ENCODE measurements around the gene CNTNAP5.

CNTNAP5 gene

DNA sequence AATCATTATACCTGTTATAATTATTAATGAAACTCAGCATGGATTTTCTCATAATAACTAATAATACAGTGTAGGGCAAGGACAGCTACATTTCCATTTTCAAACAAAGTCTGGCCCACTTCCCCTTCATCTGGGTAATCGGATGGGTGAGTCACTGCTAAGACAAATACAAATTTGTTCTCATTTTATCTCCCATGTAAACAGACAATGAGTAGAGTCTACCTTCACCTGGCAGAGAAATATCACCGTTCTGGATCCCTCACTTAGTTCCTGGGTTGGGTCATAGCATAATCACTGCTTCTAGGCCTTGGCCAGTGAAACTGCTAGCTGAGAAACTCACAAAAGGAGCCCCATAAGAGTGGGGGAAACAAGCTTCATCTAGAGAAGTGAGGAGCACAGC is 9.2 kb downstream of the CNTNAP5 start:
- DNase-seq, result no peak
- Histone ChIP-seq H3K9ac (ENCODE audit: low read length) (no peak overlapping the region), H3K18ac (ENCODE audit: low read length) (no peak overlapping the region), H3K4me3 (ENCODE audit: low read length) (no peak overlapping the region), H3K56ac (ENCODE audit: low read length) (no peak overlapping the region), H2BK5ac (ENCODE audit: low read length) (no peak overlapping the region), H3K4ac (ENCODE audit: low read depth, low read length) (no peak overlapping the region), H3K79me1 (ENCODE audit: low read length) (no peaks in the 10 kb centered on the region), H2BK120ac (ENCODE audit: low read depth, low read length) (no peak overlapping the region), H3K23ac (ENCODE audit: low read length) (no peak overlapping the region), H3K36me3 (ENCODE audit: control insufficient read depth, insufficient read depth, low read length) (no peaks in the 10 kb centered on the region), H3K4me1 (ENCODE audit: control insufficient read depth, low read depth, low read length) (peaks cover 1% of the 10 kb centered on the region), H2AK5ac (ENCODE audit: low read length) (no peak overlapping the region), H3K27me3 (ENCODE audit: insufficient read depth, low read length, poor library complexity) (no peaks in the 10 kb centered on the region), H3K79me2 (ENCODE audit: control insufficient read depth, insufficient read depth, low read length) (no peaks in the 10 kb centered on the region), H4K5ac (ENCODE audit: low read length) (no peak overlapping the region), H3K4me2 (ENCODE audit: low read length) (no peak overlapping the region), H3K27ac (ENCODE audit: low read depth, low read length) (no peak overlapping the region), H2BK15ac (replicated peaks; ENCODE audit: low read depth) (no peak overlapping the region), H4K8ac (ENCODE audit: low read depth, low read length) (no peak overlapping the region)
- WGBS (ENCODE audit: extremely low coverage, insufficient coverage, low lambda C conversion rate), result no CpG with 5 or more reads among the region's 2 CpGs

DNA sequence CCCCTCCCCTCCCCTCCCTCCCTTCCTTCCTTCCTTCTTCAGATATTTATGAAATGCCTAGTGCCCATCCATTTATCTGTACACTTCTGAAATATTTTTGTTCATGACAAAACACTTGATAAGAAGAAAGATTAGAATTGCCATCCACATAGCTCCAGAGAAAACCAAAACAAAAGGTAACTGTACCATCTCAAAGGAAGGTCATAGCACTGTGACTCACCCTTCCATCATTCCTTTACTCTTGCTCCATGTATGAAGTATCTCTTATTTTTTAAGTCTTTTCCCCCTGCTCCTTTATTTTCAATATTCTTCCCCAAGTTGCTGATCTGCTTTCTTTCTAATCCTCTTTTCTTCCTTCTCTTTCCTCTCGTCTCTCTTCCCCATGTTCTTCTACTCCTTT is 9.9 kb downstream of the CNTNAP5 start:
- DNase-seq, result no peak
- Histone ChIP-seq H3K27ac (ENCODE audit: low read depth, low read length) (no peak overlapping the region), H3K23ac (ENCODE audit: low read length) (no peak overlapping the region), H3K4me3 (ENCODE audit: low read length) (no peak overlapping the region), H3K18ac (ENCODE audit: low read length) (no peak overlapping the region), H3K56ac (ENCODE audit: low read length) (no peak overlapping the region), H2BK15ac (replicated peaks; ENCODE audit: low read depth) (no peak overlapping the region), H3K27me3 (ENCODE audit: insufficient read depth, low read length, poor library complexity) (no peaks in the 10 kb centered on the region), H2BK120ac (ENCODE audit: low read depth, low read length) (no peak overlapping the region), H3K79me1 (ENCODE audit: low read length) (no peaks in the 10 kb centered on the region), H3K36me3 (ENCODE audit: control insufficient read depth, insufficient read depth, low read length) (no peaks in the 10 kb centered on the region), H3K4ac (ENCODE audit: low read depth, low read length) (no peak overlapping the region), H3K79me2 (ENCODE audit: control insufficient read depth, insufficient read depth, low read length) (no peaks in the 10 kb centered on the region), H2AK5ac (ENCODE audit: low read length) (no peak overlapping the region), H2BK5ac (ENCODE audit: low read length) (no peak overlapping the region), H3K4me2 (ENCODE audit: low read length) (no peak overlapping the region), H4K5ac (ENCODE audit: low read length) (no peak overlapping the region), H3K4me1 (ENCODE audit: control insufficient read depth, low read depth, low read length) (peaks cover 1% of the 10 kb centered on the region), H3K9ac (ENCODE audit: low read length) (no peak overlapping the region), H4K8ac (ENCODE audit: low read depth, low read length) (no peak overlapping the region)
- WGBS (ENCODE audit: extremely low coverage, insufficient coverage, low lambda C conversion rate), result no CpG with 5 or more reads among the region's 1 CpG

DNA sequence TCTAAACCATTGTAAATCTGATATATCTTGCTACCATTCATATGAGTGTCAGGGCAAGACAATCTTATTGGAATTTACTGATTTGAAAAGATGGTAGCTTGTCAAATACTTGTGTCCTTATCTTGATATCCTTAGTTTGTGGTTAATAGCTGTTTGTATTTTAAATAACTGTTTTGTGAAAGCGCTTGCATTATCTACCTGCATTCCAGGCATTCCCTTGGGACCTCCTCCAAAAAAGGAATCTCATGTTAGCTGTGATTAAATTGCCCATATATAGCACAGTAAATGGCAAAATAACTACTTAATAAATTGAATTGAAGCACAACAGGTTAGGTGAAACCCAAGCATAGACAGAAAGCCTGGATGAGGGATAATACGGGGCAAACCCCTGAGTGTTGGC is 13.9 kb downstream of the CNTNAP5 start:
- H3K27ac ChIP-seq (ENCODE audit: low read depth, low read length), result no peak overlapping the region
- H2AK5ac ChIP-seq (ENCODE audit: low read length), result no peak overlapping the region
- no peaks in the 10 kb centered on the region for H3K79me2 ChIP-seq (ENCODE audit: control insufficient read depth, insufficient read depth, low read length)
- no peak overlapping the region for H3K4ac ChIP-seq (ENCODE audit: low read depth, low read length)
- no peak overlapping the region for H3K4me3 ChIP-seq (ENCODE audit: low read length)
- H3K4me2 ChIP-seq (ENCODE audit: low read length), result no peak overlapping the region
- H3K27me3 ChIP-seq (ENCODE audit: insufficient read depth, low read length, poor library complexity), result no peaks in the 10 kb centered on the region
- H3K56ac ChIP-seq (ENCODE audit: low read length), result no peak overlapping the region
- no peak overlapping the region for H3K9ac ChIP-seq (ENCODE audit: low read length)
- H2BK15ac ChIP-seq (replicated peaks; ENCODE audit: low read depth), result no peak overlapping the region
- no peak overlapping the region for H4K8ac ChIP-seq (ENCODE audit: low read depth, low read length)
- H3K4me1 ChIP-seq (ENCODE audit: control insufficient read depth, low read depth, low read length), result peaks cover 1% of the 10 kb centered on the region
- no peak overlapping the region for H3K23ac ChIP-seq (ENCODE audit: low read length)
- no peaks in the 10 kb centered on the region for H3K36me3 ChIP-seq (ENCODE audit: control insufficient read depth, insufficient read depth, low read length)
- no peak overlapping the region for H3K18ac ChIP-seq (ENCODE audit: low read length)
- no peaks in the 10 kb centered on the region for H3K79me1 ChIP-seq (ENCODE audit: low read length)
- DNase-seq, result peak; percentile 65
- H4K5ac ChIP-seq (ENCODE audit: low read length), result no peak overlapping the region
- H2BK5ac ChIP-seq (ENCODE audit: low read length), result no peak overlapping the region
- WGBS (ENCODE audit: extremely low coverage, insufficient coverage, low lambda C conversion rate), result no CpG with 5 or more reads among the region's 2 CpGs
- no peak overlapping the region for H2BK120ac ChIP-seq (ENCODE audit: low read depth, low read length)

DNA sequence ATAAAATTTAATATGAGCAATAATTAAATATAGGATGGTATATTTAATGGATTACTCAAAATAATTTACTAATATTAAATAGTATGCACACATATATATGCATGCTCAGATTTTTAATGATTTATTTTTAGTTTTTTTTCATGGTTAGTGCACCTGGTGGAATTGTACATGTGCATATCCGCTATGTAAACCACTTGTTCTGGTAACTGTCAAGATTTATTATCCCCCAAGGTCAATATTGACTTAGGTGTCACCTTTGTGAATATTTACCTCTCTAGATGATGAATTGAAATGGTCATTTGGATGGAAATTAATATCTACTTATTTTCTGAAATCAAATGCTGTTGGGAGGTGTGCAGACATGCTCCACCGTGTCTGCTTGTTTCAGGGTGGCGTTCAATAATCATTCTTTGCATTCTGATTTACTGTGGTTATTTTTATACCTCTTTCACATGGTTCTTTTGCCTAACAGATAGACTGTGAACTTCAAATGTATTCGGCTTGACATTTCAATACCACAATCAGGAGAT is 14.7 kb downstream of the CNTNAP5 start:
- Histone ChIP-seq H3K4me2 (ENCODE audit: low read length) (no peak overlapping the region), H3K79me1 (ENCODE audit: low read length) (no peaks in the 10 kb centered on the region), H3K4me1 (ENCODE audit: control insufficient read depth, low read depth, low read length) (peaks cover 1% of the 10 kb centered on the region), H3K18ac (ENCODE audit: low read length) (no peak overlapping the region), H3K79me2 (ENCODE audit: control insufficient read depth, insufficient read depth, low read length) (no peaks in the 10 kb centered on the region), H3K27ac (ENCODE audit: low read depth, low read length) (no peak overlapping the region), H3K4me3 (ENCODE audit: low read length) (no peak overlapping the region), H2BK5ac (ENCODE audit: low read length) (no peak overlapping the region), H2BK120ac (ENCODE audit: low read depth, low read length) (no peak overlapping the region), H3K56ac (ENCODE audit: low read length) (no peak overlapping the region), H3K36me3 (ENCODE audit: control insufficient read depth, insufficient read depth, low read length) (no peaks in the 10 kb centered on the region), H2AK5ac (ENCODE audit: low read length) (no peak overlapping the region), H3K23ac (ENCODE audit: low read length) (no peak overlapping the region), H3K9ac (ENCODE audit: low read length) (no peak overlapping the region), H3K27me3 (ENCODE audit: insufficient read depth, low read length, poor library complexity) (no peaks in the 10 kb centered on the region), H4K8ac (ENCODE audit: low read depth, low read length) (no peak overlapping the region), H4K5ac (ENCODE audit: low read length) (no peak overlapping the region), H2BK15ac (replicated peaks; ENCODE audit: low read depth) (no peak overlapping the region), H3K4ac (ENCODE audit: low read depth, low read length) (no peak overlapping the region)
- no CpG with 5 or more reads among the region's 4 CpGs for WGBS (ENCODE audit: extremely low coverage, insufficient coverage, low lambda C conversion rate)
- DNase-seq, result no peak

- no peak overlapping the region for H2AK5ac ChIP-seq (ENCODE audit: low read length)
- no peak overlapping the region for H2BK120ac ChIP-seq (ENCODE audit: low read depth, low read length)
- H3K9ac ChIP-seq (ENCODE audit: low read length), result no peak overlapping the region
- no peak overlapping the region for H3K4ac ChIP-seq (ENCODE audit: low read depth, low read length)
- no peak overlapping the region for H3K56ac ChIP-seq (ENCODE audit: low read length)
- H3K27me3 ChIP-seq (ENCODE audit: insufficient read depth, low read length, poor library complexity), result no peaks in the 10 kb centered on the region
- no peaks in the 10 kb centered on the region for H3K79me2 ChIP-seq (ENCODE audit: control insufficient read depth, insufficient read depth, low read length)
- no peak overlapping the region for H2BK15ac ChIP-seq (replicated peaks; ENCODE audit: low read depth)
- H3K4me2 ChIP-seq (ENCODE audit: low read length), result no peak overlapping the region
- no peaks in the 10 kb centered on the region for H3K36me3 ChIP-seq (ENCODE audit: control insufficient read depth, insufficient read depth, low read length)
- no peak overlapping the region for H3K27ac ChIP-seq (ENCODE audit: low read depth, low read length)
- no peak overlapping the region for H4K5ac ChIP-seq (ENCODE audit: low read length)
- no CpG with 5 or more reads among the region's 2 CpGs for WGBS (ENCODE audit: extremely low coverage, insufficient coverage, low lambda C conversion rate)
- H3K79me1 ChIP-seq (ENCODE audit: low read length), result no peaks in the 10 kb centered on the region
- no peak for DNase-seq
- H3K4me1 ChIP-seq (ENCODE audit: control insufficient read depth, low read depth, low read length), result peaks cover 3% of the 10 kb centered on the region
- no peak overlapping the region for H3K4me3 ChIP-seq (ENCODE audit: low read length)
- H2BK5ac ChIP-seq (ENCODE audit: low read length), result no peak overlapping the region
- no peak overlapping the region for H3K18ac ChIP-seq (ENCODE audit: low read length)
- H3K23ac ChIP-seq (ENCODE audit: low read length), result no peak overlapping the region
- H4K8ac ChIP-seq (ENCODE audit: low read depth, low read length), result no peak overlapping the region
Observed at GRCh38 chr2:124045894-124046293, 20.8 kb downstream of the CNTNAP5 start.

DNA sequence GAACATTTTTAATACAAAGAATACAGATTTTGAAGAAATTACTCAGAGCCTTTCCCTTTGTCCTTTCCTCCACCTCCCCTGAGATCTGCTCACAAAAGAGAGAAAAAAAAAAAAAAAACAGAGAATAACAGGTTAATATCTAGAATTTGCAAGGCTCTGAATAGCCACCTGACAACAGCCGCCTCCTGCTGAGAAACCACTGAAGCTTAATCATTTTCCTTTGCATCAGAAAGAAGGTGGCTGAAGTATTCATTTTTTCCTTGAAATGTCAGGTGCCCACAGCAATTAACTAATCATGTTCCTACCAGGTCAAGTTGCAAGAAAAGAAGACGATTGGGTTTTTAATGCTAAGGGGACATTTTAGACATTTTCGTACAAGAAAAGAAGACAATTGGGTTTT is 21.2 kb downstream of the CNTNAP5 start:
- Histone ChIP-seq H3K79me1 (ENCODE audit: low read length) (no peaks in the 10 kb centered on the region), H3K9ac (ENCODE audit: low read length) (no peak overlapping the region), H3K18ac (ENCODE audit: low read length) (no peak overlapping the region), H3K4me1 (ENCODE audit: control insufficient read depth, low read depth, low read length) (peaks cover 3% of the 10 kb centered on the region), H4K8ac (ENCODE audit: low read depth, low read length) (no peak overlapping the region), H3K56ac (ENCODE audit: low read length) (no peak overlapping the region), H3K79me2 (ENCODE audit: control insufficient read depth, insufficient read depth, low read length) (no peaks in the 10 kb centered on the region), H4K5ac (ENCODE audit: low read length) (no peak overlapping the region), H3K27ac (ENCODE audit: low read depth, low read length) (no peak overlapping the region), H3K36me3 (ENCODE audit: control insufficient read depth, insufficient read depth, low read length) (no peaks in the 10 kb centered on the region), H2BK120ac (ENCODE audit: low read depth, low read length) (no peak overlapping the region), H2BK5ac (ENCODE audit: low read length) (no peak overlapping the region), H3K4ac (ENCODE audit: low read depth, low read length) (no peak overlapping the region), H3K27me3 (ENCODE audit: insufficient read depth, low read length, poor library complexity) (no peaks in the 10 kb centered on the region), H3K4me3 (ENCODE audit: low read length) (no peak overlapping the region), H3K23ac (ENCODE audit: low read length) (no peak overlapping the region), H3K4me2 (ENCODE audit: low read length) (no peak overlapping the region), H2AK5ac (ENCODE audit: low read length) (no peak overlapping the region), H2BK15ac (replicated peaks; ENCODE audit: low read depth) (no peak overlapping the region)
- no CpG with 5 or more reads among the region's 3 CpGs for WGBS (ENCODE audit: extremely low coverage, insufficient coverage, low lambda C conversion rate)
- DNase-seq, result no peak
